ENCODE results near the gene PPP2R3B.

- TF ChIP-seq CTCF (IDR thresholded peaks at IDR 0.05) (no peak), EZH2 (IDR thresholded peaks at IDR 0.05; ENCODE audit: borderline replicate concordance, insufficient read depth, low read depth, low read length, poor library complexity, severe bottlenecking) (no peak)
These were observed 51.5 kb downstream of the PPP2R3B start for GRCh38 chrX:334971-335757.
